Anterior cingulate cortex (tissue), 58 donors: ENCODE data around the gene LRMDA.
A peak's percentile ranks its signal among the peaks of the same experiment; 100 is the strongest.

Experiments used
- DNase-seq, 58 donors: peaks; one replicate each; lab custom pipeline; 2025; lab: John Stamatoyannopoulos, UW

The LRMDA gene

DNA sequence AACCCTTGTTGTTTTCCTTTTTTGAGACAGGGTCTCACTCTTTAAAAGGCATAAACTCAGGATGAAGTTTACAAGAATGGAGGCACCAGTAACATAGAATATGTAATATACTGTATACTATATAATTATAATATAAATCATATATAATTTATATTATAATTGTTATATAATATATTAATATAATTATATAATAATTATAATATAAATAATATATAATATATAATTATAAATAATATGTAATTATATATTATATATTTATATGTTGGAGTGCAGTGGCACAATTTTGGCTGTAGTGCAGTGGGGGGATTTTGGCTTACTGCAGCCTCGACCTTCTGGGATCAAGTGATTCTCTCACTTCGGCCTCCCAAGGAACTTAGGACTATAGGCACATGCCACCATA lies 96.1 kb downstream of the LRMDA start:
- no peak for DNase-seq

DNA sequence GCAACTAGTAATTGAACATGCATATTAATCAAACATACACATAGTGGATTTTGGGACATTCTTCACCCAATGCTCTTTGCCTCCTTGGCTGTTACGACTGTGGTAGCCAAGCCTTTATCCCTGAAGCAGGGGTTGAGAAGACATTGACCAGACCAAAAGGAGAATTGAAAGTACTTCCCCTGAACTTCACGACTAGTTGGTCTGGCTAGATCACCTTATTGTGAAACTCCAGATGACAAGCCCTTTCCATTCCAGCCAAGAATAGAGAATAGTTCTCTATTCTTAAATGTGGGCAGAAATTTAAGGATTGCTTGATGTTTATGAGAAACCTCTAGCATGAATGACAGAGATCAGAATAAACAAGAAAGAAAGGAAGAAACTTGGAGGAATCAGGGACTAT lies 97.0 kb downstream of the LRMDA start:
- DNase-seq = peak in 1 of 58 donors; percentile 27

DNA sequence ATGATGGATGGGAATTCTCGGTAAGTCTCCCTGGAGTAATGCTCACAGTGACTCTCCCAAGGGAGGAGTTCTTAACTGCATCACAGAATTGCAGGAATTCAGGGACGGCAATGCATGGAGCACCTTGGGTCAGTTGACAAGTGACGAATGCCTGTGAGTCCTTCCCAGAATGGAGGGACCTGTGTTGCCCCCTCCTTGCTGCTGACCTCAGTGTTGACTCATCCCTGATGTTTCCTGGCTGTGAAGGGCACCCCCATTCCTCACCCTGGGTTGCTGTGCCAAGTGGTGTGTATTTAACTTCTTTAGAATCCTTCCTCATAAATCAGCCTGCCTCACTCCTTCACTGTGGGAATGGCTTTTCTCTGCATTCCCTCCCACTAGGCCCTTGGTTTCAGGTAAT lies 98.9 kb downstream of the LRMDA start:
- no peak for DNase-seq

DNA sequence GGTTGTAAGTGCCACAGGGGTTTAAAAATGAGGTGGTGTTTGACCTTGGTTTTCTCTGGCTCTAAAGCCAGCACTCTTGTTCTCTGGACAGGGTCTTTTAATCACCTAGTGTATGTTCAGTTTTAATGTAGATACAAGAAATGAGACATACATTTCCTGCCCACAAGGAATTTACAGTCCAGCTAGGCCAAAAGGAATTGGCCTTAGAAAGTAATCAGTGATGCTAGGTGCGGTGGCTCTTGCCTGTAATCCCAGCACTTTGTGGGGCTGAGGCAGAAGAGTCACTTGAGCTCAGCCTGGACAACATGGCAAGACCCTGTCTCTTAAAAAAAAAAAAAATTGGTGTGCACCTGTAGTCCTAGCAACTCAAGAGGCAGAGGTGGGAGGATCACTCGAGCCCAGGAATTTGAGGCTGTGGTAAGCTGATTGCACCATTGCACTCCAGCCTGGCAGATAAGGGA lies 100.2 kb downstream of the LRMDA start:
- no peak for DNase-seq

DNA sequence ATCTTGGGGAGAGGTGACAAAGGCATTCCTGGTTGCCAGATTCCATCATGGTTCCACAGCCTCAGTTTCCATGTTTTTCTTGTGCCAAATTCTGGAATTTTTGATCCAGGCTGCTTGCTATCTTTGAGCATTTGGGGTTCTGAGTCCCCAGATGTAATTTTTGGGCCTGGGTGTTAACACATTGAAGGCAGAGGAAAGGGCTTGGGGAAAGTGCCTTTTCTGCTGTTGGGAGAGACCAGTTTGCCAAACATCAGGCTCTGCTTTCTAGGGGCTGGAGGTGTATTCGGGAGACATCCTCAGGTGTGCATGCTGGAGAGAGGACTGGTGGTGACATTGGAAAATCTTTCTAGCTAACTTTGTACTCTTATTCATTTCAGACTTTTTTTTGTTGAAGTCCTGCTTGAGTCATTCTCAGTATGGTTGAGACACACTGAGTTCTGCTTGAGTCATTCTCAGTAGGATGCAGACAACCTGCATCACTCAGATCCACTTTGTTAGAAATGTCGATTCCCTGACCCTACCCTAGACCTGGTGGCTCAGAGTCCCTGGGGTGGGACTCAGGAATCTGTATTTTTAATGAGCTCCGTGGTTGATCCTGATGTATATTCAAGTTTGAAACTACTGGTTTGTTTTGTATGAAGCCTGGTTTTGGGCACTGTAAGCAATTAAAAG lies 101.0 kb downstream of the LRMDA start:
- no peak for DNase-seq

DNA sequence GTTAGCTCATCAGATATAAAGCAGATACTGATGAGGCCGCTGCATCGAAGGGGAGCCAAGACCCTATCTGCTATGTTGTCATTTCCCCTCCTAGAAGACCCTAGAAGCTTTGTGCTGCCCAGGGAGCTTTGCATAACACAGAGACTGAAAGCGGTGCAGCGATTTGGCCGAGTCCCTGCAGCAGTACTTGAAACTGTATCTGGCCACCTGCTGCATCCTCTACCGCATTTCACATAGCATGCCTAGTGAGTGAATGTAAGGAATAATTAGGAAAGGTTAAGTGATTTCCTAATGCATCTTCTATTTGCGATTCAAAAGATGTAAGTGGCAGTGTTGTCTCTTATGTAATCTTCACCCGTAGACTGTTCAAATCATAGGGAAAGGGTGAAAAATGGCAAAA lies 106.7 kb downstream of the LRMDA start:
- DNase-seq = no peak

DNA sequence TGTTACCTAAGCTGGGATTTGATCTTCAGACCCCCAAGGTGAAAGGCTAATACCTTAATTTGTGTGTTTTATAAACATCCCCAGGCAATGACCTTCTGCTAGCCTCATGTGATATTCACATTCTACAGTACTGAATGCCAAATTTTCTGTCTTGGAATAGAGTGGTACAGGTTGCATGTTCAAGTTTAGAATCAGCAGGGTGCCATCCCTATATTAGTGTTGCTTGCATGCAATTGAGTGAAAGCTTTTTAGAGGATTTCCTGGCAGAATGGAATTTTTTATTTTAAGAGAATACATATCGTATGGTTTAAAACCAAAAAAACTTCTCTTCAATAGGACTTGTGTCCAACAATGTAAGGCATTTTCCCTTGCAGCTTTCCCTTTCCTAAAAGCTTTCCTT lies 107.3 kb downstream of the LRMDA start:
- no peak for DNase-seq

DNA sequence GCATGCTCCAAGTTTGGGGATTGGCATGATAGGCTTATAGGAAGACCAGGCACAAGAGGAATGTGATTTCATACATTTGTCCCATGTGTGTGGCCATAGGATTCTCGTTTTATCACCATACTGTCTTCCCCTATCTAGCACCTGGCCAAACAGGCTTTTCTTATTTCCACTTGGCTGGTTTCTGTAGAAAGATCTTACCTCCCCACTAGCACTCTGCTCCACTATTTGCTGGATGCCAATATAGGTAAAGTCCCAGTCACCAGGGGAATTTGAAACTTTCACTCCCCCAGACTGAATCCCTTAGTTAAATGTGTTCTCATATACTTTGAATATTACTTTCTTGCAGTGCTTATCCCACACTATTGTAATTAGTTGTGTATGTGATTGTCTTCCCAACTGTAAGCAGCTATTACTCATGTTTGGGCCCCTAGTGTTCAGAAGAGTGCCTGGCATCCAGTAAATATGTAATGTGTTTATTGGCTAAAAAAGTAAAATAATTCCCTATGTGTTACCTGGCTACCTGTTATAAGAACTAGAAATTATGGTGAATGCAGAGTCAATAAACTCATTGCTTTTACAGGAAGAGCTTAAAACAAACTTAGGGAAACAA lies 109.0 kb downstream of the LRMDA start:
- no peak for DNase-seq

DNA sequence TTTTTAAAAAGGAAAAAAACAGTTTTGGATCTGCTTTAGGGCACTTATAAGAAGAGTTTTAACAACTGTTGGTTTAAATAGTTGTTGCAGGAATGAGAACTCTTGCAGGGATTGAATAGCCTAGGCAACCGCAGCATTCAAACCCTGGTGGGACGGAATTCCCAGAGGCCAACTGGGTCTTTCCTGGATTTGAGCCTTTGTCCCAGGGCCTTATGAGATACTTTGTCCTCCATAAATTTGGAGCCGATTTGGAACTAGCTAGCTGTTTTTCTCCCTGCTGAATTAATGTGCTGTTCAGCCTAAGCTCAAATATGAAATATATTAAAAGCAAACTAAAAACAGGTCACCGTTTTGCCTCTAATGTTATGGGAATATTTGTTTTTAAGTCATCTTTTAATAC lies 109.6 kb downstream of the LRMDA start:
- peak in 3 of 58 donors; percentile 17 to 57 (median 23) for DNase-seq

DNA sequence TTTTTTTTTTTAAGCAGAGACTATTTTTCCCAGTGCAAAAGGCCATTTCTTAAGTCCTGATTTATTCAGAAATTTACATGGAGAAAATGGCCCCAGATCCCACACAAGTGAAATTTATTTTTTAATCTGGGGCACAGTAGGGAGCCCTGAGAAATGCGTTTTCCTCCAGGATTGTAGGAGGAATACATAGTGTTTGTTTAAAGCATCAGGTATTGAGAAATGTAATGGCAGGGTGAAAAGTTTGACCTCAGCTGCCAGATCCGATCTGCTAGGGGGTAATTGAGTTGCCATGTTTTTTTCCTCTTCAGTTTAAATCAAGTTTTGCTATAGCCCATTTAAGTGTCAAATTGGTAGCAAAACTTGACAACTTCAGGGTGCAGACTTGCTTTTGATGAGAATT lies 110.0 kb downstream of the LRMDA start:
- no peak for DNase-seq

DNA sequence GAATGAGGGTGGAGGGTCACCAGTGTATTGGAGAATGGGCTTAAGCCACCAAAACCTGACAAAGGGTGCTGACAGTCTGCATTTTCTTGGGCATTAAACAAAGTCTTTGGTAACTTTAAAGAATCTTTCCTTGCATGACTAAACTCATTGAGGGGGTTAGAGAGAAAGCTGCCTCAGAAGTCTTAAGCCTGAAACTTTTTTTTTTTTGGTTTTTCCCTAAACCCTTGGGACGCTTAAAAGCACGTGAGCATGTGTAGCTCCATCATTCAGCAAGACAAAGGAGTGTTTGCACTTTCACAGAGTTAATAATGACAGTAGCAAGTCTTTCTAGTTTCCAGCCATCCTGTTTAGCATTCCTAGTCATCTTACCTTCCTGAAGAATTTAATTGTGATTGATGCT lies 110.7 kb downstream of the LRMDA start:
- no peak for DNase-seq

DNA sequence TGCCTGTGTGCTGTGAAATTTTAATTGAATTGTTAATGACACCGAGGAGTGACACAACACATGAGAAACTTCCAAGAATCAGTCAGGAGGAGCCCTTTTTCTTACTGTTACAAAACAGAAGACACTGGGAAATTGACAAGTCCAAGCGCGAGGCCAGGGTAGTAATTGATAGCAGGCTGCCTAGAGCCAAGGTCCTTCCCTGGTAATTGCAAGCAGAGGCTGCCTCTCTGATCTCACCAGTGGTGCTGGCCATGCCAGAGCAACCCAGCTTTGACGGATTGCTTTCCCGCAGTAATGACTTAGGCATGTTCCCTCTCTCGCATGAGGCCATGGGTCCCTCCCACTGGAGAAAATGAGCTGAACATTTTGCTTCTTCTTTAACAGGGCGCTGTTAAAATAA lies 111.5 kb downstream of the LRMDA start:
- DNase-seq = peak in 1 of 58 donors; percentile 8

DNA sequence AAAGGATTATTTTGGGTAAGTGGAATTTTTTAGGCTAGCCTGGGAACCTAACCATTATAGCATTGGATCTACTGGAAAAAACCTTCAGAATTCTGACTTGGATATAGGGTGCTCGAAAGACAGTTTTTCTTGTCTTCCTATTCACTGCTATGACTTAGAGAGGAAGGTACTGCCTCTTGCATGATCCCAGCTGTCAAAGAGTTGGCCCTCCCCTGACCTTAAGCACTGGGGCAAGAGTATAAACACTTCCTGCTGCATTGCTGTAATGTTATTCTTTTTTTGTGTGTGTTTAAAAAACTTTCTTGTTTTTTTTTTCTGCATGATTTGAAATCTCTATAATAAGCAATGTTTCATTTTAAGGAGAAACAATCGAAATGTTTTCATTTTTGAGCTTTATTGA lies 113.0 kb downstream of the LRMDA start:
- DNase-seq = no peak

DNA sequence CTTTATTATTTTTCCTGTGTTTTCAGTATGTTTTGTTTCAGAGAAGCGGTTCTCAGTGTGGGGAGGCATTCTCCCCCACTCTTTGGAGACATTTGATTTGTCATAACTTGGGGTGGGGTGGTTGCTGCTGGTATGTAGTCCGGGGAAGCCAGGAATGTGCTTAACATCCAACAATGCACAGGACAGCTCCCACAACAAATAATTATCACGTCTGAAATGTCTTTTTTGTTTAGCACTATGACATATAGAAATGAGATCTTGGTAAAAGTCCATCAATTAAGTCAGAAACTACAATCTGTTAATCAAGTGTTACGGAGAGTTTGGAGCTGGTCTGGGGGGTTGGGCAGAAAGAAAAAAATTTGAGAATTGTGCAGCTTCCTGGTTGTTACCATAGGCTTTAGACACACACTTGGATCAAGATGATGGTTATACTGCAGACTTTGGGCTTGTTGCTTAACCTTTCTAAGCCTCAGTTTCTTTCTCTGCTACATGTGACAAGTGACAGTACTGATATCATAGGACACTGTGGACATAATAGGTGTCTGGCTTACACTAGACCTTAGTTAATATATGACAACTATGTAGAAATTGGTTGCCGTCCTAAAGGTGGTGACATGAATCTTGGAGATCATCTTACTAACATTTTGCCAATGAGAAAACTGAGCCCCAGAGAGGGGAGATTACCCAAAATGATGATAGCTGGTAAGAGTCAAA lies 113.7 kb downstream of the LRMDA start:
- no peak for DNase-seq

DNA sequence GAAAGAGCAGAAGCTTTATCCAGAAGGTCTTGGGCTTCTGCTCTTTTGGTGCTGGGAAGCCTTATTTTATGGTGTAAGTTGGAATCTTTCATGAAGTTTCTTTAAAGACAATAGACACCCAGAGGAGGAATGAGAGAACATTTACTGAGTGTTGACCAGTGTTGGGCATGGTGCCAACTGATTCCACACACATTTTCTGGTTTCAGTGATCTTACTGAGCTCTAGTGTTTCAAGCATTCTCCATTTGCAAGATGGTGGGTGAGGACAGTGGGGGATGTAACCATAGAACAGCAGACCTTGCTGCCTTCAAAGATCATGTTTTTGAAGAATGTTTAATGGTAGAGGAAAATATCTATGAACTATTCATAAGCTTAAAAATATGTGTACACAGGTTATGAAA lies 114.6 kb downstream of the LRMDA start:
- DNase-seq = no peak

DNA sequence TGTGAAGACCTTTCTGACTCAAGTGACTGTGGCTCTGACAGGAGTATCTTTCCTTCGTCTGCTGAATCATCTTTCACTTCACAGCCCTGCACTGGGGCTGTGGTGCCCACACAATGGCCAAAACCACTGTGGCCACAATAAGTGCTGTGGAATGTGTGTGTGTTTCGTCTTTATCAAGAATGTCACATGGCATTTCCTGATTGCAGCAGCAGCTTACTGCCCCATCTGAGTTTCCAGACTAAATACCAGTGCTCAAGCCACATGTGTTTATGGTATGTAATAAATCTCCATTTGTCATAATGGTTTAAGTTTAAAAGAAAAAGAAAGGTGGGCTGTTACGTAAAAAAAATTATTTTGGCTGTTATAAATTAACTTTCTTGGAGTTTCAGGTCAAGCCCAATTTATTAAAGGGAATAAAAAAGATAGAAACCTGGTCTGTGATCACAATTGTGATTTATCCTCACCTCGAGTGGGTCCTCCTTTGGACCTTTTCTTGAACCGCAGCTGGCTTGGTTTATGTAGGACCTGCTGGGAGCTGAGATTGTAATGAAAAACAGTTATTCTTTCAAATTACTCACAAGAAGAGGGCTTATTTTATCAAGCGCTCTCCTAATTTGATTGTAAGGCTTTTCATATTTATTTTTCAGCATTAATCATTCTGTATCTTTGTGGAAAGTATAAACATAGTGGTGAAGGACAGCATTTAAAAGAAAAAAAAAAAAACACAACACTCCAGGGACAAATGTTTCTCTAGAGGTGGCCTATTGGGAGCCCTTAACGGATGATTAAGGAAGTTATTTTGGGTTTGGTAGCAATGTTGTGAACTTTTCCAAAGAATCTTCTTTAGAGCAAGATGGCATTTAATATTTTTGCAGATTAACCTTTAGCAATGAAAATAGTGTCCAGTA lies 116.2 kb downstream of the LRMDA start:
- DNase-seq = peak in 1 of 58 donors; percentile 7

DNA sequence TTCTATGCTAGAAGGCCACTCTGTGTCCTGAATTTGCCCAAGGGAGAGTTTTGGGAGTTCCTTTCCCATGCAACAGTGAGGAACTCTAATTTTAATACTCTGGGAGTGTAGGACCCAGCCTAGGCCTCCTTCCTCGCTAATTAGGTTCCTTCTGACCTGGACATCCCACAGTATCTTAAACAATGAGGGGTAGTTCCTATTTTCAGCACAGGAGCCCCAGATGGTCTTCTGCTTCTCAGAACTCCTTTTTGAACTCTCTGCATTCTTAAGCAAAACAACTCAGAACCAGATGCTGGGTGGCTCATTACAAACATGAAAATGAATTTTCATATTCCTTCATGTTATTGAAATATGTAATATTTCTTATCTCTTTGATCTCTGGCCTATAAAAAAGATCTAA lies 116.9 kb downstream of the LRMDA start:
- DNase-seq = no peak

DNA sequence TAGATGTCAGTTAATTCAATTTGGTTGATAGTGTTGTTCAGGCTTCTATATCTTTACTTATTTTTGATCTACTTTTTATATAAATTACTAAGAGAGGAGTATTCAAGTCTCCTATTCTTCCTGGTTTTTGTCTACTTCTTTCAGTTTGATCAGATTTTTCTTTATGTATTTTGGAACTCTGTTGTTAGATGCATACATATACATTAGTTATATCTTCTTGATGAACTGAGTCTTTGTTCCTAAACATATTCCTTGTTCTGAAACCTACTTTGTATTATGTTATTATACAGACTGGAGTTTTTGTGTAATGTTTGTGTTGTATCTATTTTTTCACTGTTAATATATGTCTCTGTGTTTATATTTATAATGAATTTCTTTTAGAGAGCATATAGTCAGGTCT lies 118.8 kb downstream of the LRMDA start:
- DNase-seq = no peak

DNA sequence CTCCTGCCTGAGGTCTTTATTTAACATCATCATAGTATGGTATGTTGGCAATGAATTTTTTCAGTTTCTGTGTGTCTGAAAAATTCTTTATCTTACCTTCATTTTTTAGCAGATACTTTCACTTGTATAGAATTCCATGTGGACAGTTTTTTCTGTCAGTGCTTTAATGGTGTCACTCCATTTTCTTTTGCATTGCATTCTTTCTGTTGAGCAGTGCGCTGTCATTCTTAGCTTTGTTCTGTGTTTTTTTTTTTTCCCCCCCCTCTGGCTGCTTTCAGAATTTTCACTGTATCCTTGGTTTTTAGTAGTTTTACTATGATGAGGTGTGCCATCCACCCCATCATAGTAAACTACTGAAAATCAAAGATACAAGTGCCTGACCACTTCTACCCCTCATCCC lies 120.7 kb downstream of the LRMDA start:
- no peak for DNase-seq

DNA sequence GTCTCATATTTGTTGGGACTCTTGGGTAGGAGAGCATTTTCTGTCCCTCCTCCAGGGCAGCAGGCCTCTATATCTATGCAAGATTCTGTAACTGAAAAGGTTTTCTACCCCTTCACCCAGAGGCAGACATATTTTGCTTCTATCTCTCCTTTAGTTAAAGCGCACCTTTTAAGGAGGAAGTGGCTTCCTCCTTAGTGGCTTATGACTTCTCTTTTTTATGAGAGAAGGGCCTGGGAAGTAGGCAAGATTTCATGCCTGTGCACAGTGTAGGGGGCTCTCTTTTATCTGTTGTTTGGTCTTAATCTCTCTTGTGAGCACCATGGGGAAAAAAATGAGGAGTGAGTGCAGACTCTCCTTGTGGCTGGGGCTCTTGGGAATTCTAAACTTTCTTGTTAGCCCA lies 122.1 kb downstream of the LRMDA start:
- no peak for DNase-seq

DNA sequence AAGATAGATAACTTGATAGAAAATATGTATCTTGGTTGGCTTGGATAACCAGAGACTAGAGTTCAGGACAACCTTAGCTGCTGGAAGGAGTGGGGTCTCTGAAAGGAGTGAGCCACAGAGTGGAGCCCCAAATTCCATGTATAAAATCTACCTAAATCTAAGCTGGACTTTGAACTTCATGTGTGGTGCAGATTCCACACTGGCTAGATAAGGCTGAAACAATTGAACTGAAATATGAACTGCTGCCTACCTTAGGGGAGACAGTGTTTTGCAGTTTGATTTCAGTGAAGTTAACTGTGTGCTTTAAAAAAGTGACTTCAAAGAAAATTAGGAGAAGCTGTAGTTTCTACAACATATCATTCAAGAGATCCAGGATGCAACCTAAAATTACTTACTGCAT lies 123.9 kb downstream of the LRMDA start:
- no peak for DNase-seq
